Measurements from ENCODE around the gene PIGS.

The PIGS gene

DNA sequence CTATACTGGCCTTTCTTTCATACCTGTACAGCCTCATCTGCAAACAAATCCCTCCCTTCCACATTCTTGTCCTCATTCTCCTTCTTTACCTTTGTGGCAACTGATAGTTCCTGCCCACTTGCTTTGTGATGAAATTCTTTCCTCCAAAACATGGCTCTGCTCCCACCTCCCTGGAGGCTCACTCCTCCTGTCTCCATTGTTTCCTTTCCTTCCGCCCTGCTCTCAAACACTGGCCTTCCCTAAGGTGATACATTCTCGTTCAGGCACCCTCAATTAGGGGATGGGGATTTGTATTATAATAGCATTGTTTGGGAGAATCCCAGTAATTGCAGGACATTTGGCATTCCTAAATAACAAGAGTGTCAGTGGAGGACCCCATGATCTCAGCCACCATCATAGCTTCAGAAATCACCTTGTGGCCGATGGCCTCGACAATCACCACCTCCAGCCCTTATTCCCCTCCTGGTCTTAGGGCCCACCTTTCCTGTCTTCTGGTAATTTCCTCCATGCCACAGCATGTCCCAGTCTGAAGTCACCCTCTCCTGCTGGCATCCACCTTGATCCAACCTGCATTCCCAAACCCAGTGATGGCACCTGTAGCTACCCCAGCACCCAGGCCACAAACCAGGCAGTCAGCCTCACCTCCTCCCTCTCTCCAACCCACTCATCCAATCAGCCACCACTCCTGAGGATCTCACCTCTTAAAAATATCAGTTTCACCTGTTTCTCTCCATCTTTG, 26.8 kb downstream of the PIGS start:
- POLR2A ChIA-PET: no interaction called here
- no peak for DNase-seq (ENCODE audit: extremely low spot score)
- CTCF ChIA-PET: interaction anchor here (1.2 to 15.2 kb wide), 2 partner anchors 9 to 47 kb away, joined by 3 to 260 read pairs; no protein-coding TSS in a partner anchor
- TF ChIP-seq, protein P1, sequence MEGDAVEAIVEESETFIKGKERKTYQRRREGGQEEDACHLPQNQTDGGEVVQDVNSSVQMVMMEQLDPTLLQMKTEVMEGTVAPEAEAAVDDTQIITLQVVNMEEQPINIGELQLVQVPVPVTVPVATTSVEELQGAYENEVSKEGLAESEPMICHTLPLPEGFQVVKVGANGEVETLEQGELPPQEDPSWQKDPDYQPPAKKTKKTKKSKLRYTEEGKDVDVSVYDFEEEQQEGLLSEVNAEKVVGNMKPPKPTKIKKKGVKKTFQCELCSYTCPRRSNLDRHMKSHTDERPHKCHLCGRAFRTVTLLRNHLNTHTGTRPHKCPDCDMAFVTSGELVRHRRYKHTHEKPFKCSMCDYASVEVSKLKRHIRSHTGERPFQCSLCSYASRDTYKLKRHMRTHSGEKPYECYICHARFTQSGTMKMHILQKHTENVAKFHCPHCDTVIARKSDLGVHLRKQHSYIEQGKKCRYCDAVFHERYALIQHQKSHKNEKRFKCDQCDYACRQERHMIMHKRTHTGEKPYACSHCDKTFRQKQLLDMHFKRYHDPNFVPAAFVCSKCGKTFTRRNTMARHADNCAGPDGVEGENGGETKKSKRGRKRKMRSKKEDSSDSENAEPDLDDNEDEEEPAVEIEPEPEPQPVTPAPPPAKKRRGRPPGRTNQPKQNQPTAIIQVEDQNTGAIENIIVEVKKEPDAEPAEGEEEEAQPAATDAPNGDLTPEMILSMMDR (IDR thresholded peaks at IDR 0.05; ENCODE audit: control extremely low read depth, extremely low read depth, low read depth, missing control alignments): no peak

DNA sequence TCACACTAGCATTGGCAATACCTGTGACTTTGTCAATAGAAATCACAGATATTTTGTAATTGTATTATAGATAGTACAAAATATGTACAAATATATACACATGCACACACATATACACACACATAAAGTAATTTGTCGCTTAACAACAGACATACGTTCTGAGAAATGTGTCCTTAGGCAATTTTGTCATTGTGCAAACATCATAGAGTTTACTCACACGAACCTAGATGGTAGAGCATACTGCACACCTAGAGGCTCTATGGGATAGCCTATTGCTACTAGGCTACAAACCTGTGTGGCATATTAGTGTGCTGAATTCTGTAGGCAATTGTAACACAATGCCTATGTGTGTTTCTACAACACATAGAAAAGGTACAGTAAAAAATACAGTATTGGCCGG, 29.9 kb downstream of the PIGS start:
- CTCF ChIA-PET: interaction anchor here (0.8 to 15.2 kb wide), 10 partner anchors 8 to 61 kb away, joined by 3 to 260 read pairs (median 10); partner anchors contain the start of gene ALDOC
- no peak for DNase-seq (ENCODE audit: extremely low spot score)
- TF ChIP-seq, protein P1 (IDR thresholded peaks at IDR 0.05; ENCODE audit: control extremely low read depth, extremely low read depth, low read depth, missing control alignments): no peak
- POLR2A ChIA-PET: interaction anchor here (0.7 kb wide), 1 partner anchor 20 kb away, joined by 3 read pairs; no protein-coding TSS in a partner anchor

DNA sequence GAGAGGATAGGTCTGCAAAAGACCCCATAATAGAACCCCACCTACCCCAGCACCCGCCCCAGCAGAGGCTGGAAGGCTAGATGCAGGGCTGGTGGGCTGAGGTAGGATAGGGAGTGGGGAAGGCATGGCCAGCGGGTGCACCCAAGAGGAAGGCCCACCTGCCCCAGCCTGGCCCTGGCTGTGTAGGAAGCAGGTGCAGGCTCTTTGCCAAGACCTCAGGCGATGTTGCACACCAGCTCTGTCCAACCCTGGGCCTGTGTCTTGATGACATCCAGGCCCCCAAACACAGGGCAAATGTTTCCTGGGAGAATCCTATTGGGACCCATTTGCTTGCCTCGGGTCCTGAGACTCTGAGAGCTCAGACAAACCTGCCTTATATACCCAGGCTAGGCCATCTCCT, 31.1 kb downstream of the PIGS start:
- DNase-seq (ENCODE audit: extremely low spot score): no peak
- ChIA-PET CTCF (interaction anchor here (0.6 to 15.2 kb wide), 15 partner anchors 9 to 124 kb away, joined by 3 to 260 read pairs (median 7); partner anchors contain the start of gene ALDOC), POLR2A (no interaction called here)
- TF ChIP-seq, protein P1 (IDR thresholded peaks at IDR 0.05; ENCODE audit: control extremely low read depth, extremely low read depth, low read depth, missing control alignments): no peak

DNA sequence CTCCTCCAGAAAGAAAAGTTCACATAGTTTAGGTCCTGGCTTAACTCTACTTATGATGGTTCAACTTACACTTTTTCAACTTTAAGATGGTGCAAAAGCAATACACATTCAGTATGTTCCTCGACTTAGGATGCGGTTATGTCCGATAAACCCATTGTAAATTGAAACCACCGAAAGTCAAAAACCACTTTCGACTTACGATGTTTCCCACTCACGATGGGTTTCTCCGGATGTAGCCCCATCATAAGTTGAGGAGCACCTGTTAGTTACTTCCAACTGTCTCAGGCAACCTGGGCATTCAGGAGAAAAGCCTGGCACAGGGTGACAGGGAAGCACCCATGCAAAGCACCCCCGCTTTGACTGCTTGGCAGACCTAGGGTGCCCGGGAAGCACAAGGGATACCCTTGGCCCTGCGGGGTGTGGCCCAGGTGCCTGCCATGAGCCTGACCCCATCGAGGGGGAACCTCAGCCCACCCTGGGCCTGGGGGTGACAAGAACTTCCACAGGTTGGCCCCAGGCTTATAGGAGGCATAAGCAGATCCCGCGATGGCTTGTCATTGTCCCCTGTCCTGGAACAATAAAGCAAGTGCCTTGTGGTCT, 32.9 kb downstream of the PIGS start:
- CTCF ChIA-PET: interaction anchor here (1.1 to 15.2 kb wide), 5 partner anchors 10 to 884 kb away, joined by 3 to 260 read pairs (median 6); partner anchors contain the start of gene FOXN1
- POLR2A ChIA-PET: no interaction called here
- TF ChIP-seq, protein P1 (IDR thresholded peaks at IDR 0.05; ENCODE audit: control extremely low read depth, extremely low read depth, low read depth, missing control alignments): no peak
- DNase-seq (ENCODE audit: extremely low spot score): no peak

DNA sequence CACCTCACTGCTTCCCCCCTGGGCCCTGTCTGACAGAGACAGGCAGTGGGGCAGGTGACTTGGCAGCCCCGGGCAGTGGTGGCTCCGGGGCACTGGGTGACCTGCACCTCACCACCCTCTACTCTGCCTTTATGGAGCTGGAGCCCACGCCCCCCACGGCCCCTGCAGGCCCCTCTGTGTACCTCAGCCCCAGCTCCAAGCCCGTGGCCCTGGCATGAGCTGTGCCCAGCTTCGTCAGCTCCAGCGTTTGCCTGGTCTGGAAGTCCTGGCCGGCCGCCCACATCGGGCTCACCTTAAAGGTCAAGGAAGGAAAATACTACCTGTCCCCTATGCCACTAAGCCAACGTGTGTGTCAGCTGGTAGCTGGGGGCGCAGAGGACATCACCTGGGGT, 34.1 kb downstream of the PIGS start:
- TF ChIP-seq, protein P1 (IDR thresholded peaks at IDR 0.05; ENCODE audit: control extremely low read depth, extremely low read depth, low read depth, missing control alignments): no peak
- POLR2A ChIA-PET: no interaction called here
- DNase-seq (ENCODE audit: extremely low spot score): no peak
- CTCF ChIA-PET: interaction anchor here (1.1 to 15.2 kb wide), 6 partner anchors 9 to 883 kb away, joined by 3 to 260 read pairs (median 5); partner anchors contain the start of gene FOXN1

DNA sequence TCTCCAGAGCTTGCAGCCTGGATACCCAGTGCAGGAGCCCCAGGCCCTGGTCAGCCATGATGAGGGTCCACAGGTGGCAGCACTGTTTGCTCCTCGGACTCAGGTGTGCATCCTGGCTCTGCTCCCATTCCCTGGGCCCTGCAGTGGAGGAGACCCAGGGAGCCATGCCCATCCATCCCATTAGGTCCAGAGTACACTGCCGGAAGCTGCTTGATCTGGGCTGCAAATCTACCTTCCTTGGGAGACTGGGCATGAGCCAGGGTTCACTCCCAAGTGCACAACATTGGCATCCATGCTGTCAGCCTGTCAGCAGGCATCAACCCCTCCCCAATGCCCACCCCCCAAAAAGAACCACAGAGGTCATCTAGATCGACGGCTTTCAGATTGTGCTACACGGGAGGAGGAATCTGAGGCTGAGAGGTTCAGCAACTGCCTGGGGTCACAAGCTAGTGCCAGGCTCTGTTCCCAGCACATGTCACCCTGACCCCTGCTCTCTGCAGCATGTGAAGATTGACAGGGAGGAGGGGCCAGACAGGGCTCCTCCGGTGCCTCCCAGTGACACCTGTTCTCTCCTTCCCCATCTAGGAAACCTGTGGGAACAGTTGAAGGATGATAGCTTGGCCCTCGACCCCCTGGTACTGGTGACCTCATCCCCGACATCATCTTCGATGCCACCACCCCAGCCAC, 34.6 kb downstream of the PIGS start:
- TF ChIP-seq, protein P1 (IDR thresholded peaks at IDR 0.05; ENCODE audit: control extremely low read depth, extremely low read depth, low read depth, missing control alignments): no peak
- no peak for DNase-seq (ENCODE audit: extremely low spot score)
- CTCF ChIA-PET: interaction anchor here (1.0 to 15.2 kb wide), 8 partner anchors 8 to 110 kb away, joined by 3 to 260 read pairs (median 4); no protein-coding TSS in a partner anchor
- POLR2A ChIA-PET: interaction anchor here (0.5 kb wide), 1 partner anchor 36 kb away, joined by 4 read pairs; no protein-coding TSS in a partner anchor
